Inflammatory macrophage (primary cell): Measurements from ENCODE around the gene NUMB.
A peak's percentile ranks its signal among the peaks of the same experiment; 100 is the strongest.

ENCODE experiments used
- DNase-seq, 2 donors: peaks; one replicate each; pipeline ENCODE4 v3.0.0-alpha.2; 2020 to 2022

The NUMB gene

DNA sequence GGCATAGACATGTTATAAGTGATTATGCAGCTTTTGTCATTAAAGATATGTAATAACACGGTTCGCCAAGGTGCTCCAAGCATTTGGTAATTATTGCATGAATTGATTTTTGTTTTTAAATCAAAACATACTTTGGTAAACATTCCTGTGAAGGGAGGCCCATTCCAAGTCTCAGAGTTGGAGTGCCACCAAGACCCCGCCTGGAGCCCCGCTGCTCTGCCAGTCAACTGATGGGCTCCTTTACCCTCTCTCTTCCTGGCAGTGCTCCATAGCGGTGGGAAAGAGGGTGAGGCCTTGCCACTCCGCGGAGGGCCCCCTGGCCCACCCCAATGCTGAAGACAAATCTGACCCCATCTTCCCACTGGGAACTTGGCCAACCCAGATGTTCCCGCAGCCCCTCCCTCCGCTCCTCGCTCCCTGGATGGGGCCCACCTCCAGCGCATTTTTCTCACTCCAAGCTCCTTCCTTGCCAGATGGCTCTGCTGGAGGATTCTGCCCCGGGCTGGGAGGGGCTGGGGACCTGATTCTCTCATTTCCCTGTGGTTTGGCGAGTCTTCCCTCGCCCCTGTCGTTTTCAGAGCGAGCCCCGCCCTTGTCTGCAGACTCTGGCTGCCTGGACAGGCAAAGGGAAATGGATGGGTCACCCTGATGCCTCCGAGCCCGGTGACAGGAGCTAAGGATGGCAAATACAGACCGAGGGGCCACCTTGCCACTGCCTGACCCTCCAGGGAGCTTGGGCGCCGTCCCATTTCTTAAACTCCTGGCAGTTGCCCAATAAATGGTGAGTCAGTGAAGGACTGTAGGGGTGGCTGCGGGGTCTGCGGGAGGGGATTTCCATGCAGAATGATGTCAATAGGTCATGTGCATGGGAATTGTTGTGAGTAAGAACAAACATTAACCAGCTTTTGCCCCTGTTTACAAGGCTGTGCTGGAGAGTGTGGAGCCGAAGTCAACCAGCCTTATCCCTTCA, 230.2 kb downstream of the NUMB start:
- DNase-seq: peak; percentile 64 to 83

DNA sequence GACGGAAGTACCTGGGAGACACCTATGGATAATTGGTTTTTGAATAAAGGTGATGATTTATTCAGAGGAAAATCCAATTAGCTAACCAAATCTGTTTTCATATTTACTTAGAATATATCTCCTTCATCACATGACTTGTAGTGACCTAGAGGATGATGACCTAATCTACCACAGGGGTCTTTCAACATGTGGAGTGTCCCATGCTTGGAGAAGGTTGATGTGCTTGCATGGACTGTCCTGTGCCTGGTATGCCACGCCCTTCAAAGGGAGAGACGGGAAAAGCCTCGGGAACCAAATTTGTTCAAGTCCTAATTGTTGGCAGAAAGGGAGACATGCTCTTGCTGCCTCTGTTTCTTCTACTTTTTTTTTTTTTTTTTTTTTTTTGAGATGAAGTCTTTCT, 232.8 kb downstream of the NUMB start:
- DNase-seq: peak; percentile 51 to 53
